Astrocyte of the spinal cord (primary cell): ENCODE results near the gene FBN1.
A peak's percentile ranks its signal among the peaks of the same experiment; 100 is the strongest.

ENCODE experiments used
- DNase-seq: peaks from one replicate; pipeline ENCODE4 v3.0.0; 2011; ENCODE audit warnings: low read depth, low spot score
- H3K4me3 ChIP-seq: 2 replicates; pipeline ENCODE4 v1.5.1; 2011; ENCODE audit warnings: low read depth, mild to moderate bottlenecking, low read length, moderate library complexity
- in situ Hi-C: cut with HindIII; loops from 2 replicates; pipeline ENCODE4 v1.10.0; 2017; ENCODE audit warnings: low sequenced_read_pairs
- TF ChIP-seq, protein P1 (sequence below): IDR thresholded peaks from 2 replicates; pipeline ENCODE4 v1.5.1; 2012; ENCODE audit warnings: low read depth, mild to moderate bottlenecking, low read length, inconsistent platforms

The FBN1 gene

GRCh38 chr15:48630245-48630644 lies 15.3 kb downstream of the FBN1 start:
- H3K4me3 ChIP-seq: no peak overlapping the region
- in situ Hi-C loops: no loop called here
- TF ChIP-seq, protein P1, sequence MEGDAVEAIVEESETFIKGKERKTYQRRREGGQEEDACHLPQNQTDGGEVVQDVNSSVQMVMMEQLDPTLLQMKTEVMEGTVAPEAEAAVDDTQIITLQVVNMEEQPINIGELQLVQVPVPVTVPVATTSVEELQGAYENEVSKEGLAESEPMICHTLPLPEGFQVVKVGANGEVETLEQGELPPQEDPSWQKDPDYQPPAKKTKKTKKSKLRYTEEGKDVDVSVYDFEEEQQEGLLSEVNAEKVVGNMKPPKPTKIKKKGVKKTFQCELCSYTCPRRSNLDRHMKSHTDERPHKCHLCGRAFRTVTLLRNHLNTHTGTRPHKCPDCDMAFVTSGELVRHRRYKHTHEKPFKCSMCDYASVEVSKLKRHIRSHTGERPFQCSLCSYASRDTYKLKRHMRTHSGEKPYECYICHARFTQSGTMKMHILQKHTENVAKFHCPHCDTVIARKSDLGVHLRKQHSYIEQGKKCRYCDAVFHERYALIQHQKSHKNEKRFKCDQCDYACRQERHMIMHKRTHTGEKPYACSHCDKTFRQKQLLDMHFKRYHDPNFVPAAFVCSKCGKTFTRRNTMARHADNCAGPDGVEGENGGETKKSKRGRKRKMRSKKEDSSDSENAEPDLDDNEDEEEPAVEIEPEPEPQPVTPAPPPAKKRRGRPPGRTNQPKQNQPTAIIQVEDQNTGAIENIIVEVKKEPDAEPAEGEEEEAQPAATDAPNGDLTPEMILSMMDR: no peak
- no peak for DNase-seq

- no peak overlapping the region for H3K4me3 ChIP-seq
- TF ChIP-seq, protein P1: no peak
- no peak for DNase-seq
- in situ Hi-C loops: no loop called here
Observed at GRCh38 chr15:48628832-48629231, 16.7 kb downstream of the FBN1 start.

GRCh38 chr15:48627260-48627940 lies 18.1 kb downstream of the FBN1 start:
- no peak overlapping the region for H3K4me3 ChIP-seq
- DNase-seq: peak; percentile 53
- TF ChIP-seq, protein P1: no peak
- in situ Hi-C loops: no loop called here

GRCh38 chr15:48625126-48625525 lies 20.4 kb downstream of the FBN1 start:
- TF ChIP-seq, protein P1: no peak
- in situ Hi-C loops: no loop called here
- DNase-seq: peak; percentile 88
- no peak overlapping the region for H3K4me3 ChIP-seq

- DNase-seq: no peak
Observed at GRCh38 chr15:48624700-48625099, 20.8 kb downstream of the FBN1 start.

GRCh38 chr15:48623456-48623855 lies 22.1 kb downstream of the FBN1 start:
- no peak overlapping the region for H3K4me3 ChIP-seq
- TF ChIP-seq, protein P1: no peak
- in situ Hi-C loops: no loop called here
- DNase-seq: no peak

More at GRCh38 chr15:48624700-48625099, 20.8 kb downstream of the FBN1 start:
- TF ChIP-seq, protein P1: no peak
- in situ Hi-C loops: no loop called here
- H3K4me3 ChIP-seq: no peak overlapping the region
